ENCODE results near the gene C1orf50.
"Not testable (repeated sequence)": the region's sequence is repeated elsewhere in the genome, so short reads cannot be mapped to it uniquely, and the experiment has no call there.

C1orf50 gene

GRCh38 chr1:42766741-42767509 lies at the start of gene C1orf50, which contains the start of gene P3H1:
C1orf50 (plus strand) TSS chr1:42767249; CDS start chr1:42767312, 63 bp downstream.
P3H1 (minus strand) TSS chr1:42767028; CDS start chr1:42766971, 57 bp downstream.
- peak; percentile 100 for DNase-seq (ENCODE audit: low read depth, low spot score)

- no peak for DNase-seq (ENCODE audit: low read depth, low spot score)
These were observed 46.2 kb upstream of the C1orf50 start for GRCh38 chr1:42720868-42721267.

GRCh38 chr1:42721926-42722325 lies 45.1 kb upstream of the C1orf50 start:
- DNase-seq (ENCODE audit: low read depth, low spot score): no peak

GRCh38 chr1:42722403-42722802 lies 44.6 kb upstream of the C1orf50 start:
- not testable (repeated sequence) for DNase-seq (ENCODE audit: low read depth, low spot score)

GRCh38 chr1:42723511-42723910 lies 43.5 kb upstream of the C1orf50 start:
- no peak for DNase-seq (ENCODE audit: low read depth, low spot score)

- DNase-seq (ENCODE audit: low read depth, low spot score): not testable (repeated sequence)
These were observed 41.2 kb upstream of the C1orf50 start for GRCh38 chr1:42725820-42726219.

- DNase-seq (ENCODE audit: low read depth, low spot score): peak; percentile 25
These were observed 37.0 kb upstream of the C1orf50 start for GRCh38 chr1:42730002-42730401.

- DNase-seq (ENCODE audit: low read depth, low spot score): no peak
These were observed 36.1 kb upstream of the C1orf50 start for GRCh38 chr1:42730988-42731387.

- no peak for DNase-seq (ENCODE audit: low read depth, low spot score)
These were observed 35.5 kb upstream of the C1orf50 start for GRCh38 chr1:42731585-42731984.

GRCh38 chr1:42732126-42732680 lies 34.8 kb upstream of the C1orf50 start:
- DNase-seq (ENCODE audit: low read depth, low spot score): no peak

GRCh38 chr1:42733415-42734200 lies 33.4 kb upstream of the C1orf50 start:
- DNase-seq (ENCODE audit: low read depth, low spot score): no peak

- DNase-seq (ENCODE audit: low read depth, low spot score): peak; percentile 66
These were observed 32.6 kb upstream of the C1orf50 start for GRCh38 chr1:42734201-42735035.

GRCh38 chr1:42735056-42735455 lies 32.0 kb upstream of the C1orf50 start:
- DNase-seq (ENCODE audit: low read depth, low spot score): no peak

- no peak for DNase-seq (ENCODE audit: low read depth, low spot score)
These were observed 31.5 kb upstream of the C1orf50 start for GRCh38 chr1:42735477-42736105.

- no peak for DNase-seq (ENCODE audit: low read depth, low spot score)
These were observed 30.9 kb upstream of the C1orf50 start for GRCh38 chr1:42736152-42736551.

- no peak for DNase-seq (ENCODE audit: low read depth, low spot score)
These were observed 30.4 kb upstream of the C1orf50 start for GRCh38 chr1:42736571-42737200.

GRCh38 chr1:42737257-42737656 lies 29.8 kb upstream of the C1orf50 start:
- no peak for DNase-seq (ENCODE audit: low read depth, low spot score)

GRCh38 chr1:42737986-42738677 lies 28.9 kb upstream of the C1orf50 start:
- no peak for DNase-seq (ENCODE audit: low read depth, low spot score)

GRCh38 chr1:42738678-42739226 lies 28.3 kb upstream of the C1orf50 start:
- DNase-seq (ENCODE audit: low read depth, low spot score): no peak
